ENCODE data around the gene ORMDL2. TPM values are rescaled to one million over a fixed set of nuclear protein-coding genes. Genes with fewer than 3 reads are reported as not detected.

ORMDL2 gene
- total and polyA plus RNA-seq, 10 of the 15 experiments (the other 5 are each of a cell fraction or from before 2014, with no cell fraction given): 15.0 to 135 (median 33.9) TPM

- CTCF ChIA-PET: interaction anchor here (0.7 kb wide), 1 partner anchor 12 kb away, joined by 3 read pairs; no protein-coding TSS in a partner anchor
Observed at GRCh38 chr12:55861871-55862270, 44.0 kb downstream of the ORMDL2 start.

More at GRCh38 chr12:55861871-55862270, 44.0 kb downstream of the ORMDL2 start:
- H3K4me2 ChIP-seq (ENCODE audit: control insufficient read depth, insufficient read depth): no peak overlapping the region
- RAD21 ChIA-PET (ENCODE audit: unreplicated experiment): no interaction called here
- ATAC-seq: no peak
- SMC1A ChIA-PET (ENCODE audit: uncharacterized antibody, unreplicated experiment): interaction anchor here (1.4 kb wide), 1 partner anchor 64 kb away, joined by 7 read pairs; no protein-coding TSS in a partner anchor
- 60% methylated on average over 3 of the region's 3 CpGs for WGBS (ENCODE audit: insufficient coverage, insufficient replicate concordance, low lambda C conversion rate, missing lambda C conversion rate)
- no peaks in the 10 kb centered on the region for H3K79me2 ChIP-seq (ENCODE audit: control insufficient read depth, insufficient read depth, low read length)
- intact Hi-C loops (cut with micrococcal nuclease; ENCODE audit: unreplicated experiment): no loop called here
- H3K9ac ChIP-seq (ENCODE audit: control insufficient read depth, insufficient read depth, low read length): no peak overlapping the region
- TF ChIP-seq ZNF217 (IDR thresholded peaks at IDR 0.05): no peak
- TF ChIP-seq EZH2 (IDR thresholded peaks at IDR 0.05; ENCODE audit: borderline replicate concordance, control insufficient read depth, low read depth, low read length): no peak
- TF ChIP-seq, protein P1, sequence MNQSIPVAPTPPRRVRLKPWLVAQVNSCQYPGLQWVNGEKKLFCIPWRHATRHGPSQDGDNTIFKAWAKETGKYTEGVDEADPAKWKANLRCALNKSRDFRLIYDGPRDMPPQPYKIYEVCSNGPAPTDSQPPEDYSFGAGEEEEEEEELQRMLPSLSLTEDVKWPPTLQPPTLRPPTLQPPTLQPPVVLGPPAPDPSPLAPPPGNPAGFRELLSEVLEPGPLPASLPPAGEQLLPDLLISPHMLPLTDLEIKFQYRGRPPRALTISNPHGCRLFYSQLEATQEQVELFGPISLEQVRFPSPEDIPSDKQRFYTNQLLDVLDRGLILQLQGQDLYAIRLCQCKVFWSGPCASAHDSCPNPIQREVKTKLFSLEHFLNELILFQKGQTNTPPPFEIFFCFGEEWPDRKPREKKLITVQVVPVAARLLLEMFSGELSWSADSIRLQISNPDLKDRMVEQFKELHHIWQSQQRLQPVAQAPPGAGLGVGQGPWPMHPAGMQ (IDR thresholded peaks at IDR 0.05; ENCODE audit: borderline replicate concordance): no peak
- TF ChIP-seq ZBED1 (IDR thresholded peaks at IDR 0.05; ENCODE audit: borderline replicate concordance): no peak
- TF ChIP-seq PAX5 (IDR thresholded peaks at IDR 0.05; ENCODE audit: borderline replicate concordance, low read depth, low read length): no peak
- TF ChIP-seq, protein P2, sequence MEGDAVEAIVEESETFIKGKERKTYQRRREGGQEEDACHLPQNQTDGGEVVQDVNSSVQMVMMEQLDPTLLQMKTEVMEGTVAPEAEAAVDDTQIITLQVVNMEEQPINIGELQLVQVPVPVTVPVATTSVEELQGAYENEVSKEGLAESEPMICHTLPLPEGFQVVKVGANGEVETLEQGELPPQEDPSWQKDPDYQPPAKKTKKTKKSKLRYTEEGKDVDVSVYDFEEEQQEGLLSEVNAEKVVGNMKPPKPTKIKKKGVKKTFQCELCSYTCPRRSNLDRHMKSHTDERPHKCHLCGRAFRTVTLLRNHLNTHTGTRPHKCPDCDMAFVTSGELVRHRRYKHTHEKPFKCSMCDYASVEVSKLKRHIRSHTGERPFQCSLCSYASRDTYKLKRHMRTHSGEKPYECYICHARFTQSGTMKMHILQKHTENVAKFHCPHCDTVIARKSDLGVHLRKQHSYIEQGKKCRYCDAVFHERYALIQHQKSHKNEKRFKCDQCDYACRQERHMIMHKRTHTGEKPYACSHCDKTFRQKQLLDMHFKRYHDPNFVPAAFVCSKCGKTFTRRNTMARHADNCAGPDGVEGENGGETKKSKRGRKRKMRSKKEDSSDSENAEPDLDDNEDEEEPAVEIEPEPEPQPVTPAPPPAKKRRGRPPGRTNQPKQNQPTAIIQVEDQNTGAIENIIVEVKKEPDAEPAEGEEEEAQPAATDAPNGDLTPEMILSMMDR (IDR thresholded peaks at IDR 0.05 in 2 of 3, conservative IDR thresholded peaks at IDR 0.05 in 1 of 3; ENCODE audit: control insufficient read depth in 2 of 3, extremely low read depth in 1 of 3, insufficient read depth in 1 of 3, low read depth in 3 of 3, low read length in 3 of 3): no peak
- no peak for TF ChIP-seq RELA (IDR thresholded peaks at IDR 0.05; ENCODE audit: borderline replicate concordance, partially characterized antibody)
- TF ChIP-seq ATF2 (IDR thresholded peaks at IDR 0.05; ENCODE audit: low read length): no peak
- H3K4me3 ChIP-seq: no peak overlapping the region
- DNase-seq (ENCODE audit: low read depth, low spot score): no peak
- no TSS peak for BruUV-seq (replicated peaks)
- H3K9me3 ChIP-seq (replicated peaks; ENCODE audit: control insufficient read depth, insufficient read depth, low read length): peaks cover 3% of the 10 kb centered on the region; the same call in 1 of the 3 replicates
- H4K20me1 ChIP-seq (ENCODE audit: control insufficient read depth, insufficient read depth): no peaks in the 10 kb centered on the region
- in situ Hi-C loops (cut with MboI): no loop called here
- POLR2A ChIA-PET: interaction anchor here (0.6 kb wide), 1 partner anchor 359 kb away, joined by 5 read pairs; no protein-coding TSS in a partner anchor
- H3K4me1 ChIP-seq (ENCODE audit: control insufficient read depth, insufficient read depth, low read length): no peaks in the 10 kb centered on the region
- H3K27ac ChIP-seq (ENCODE audit: control insufficient read depth, insufficient read depth): no peak overlapping the region
- no peak overlapping the region for H2AFZ ChIP-seq (ENCODE audit: control insufficient read depth, low read depth, low read length)
- FAIRE-seq: no peak
- H3K27me3 ChIP-seq (replicated peaks in 1 of 2; ENCODE audit: control insufficient read depth in 2 of 2, insufficient read depth in 2 of 2, low read length in 1 of 2): no peaks in the 10 kb centered on the region
- no peaks in the 10 kb centered on the region for H3K36me3 ChIP-seq (ENCODE audit: control insufficient read depth in 2 of 2, insufficient read depth in 2 of 2, low read length in 1 of 2)

All from GM12878 (cell line).